Smooth muscle cell (in vitro differentiated cells): ENCODE results near the gene IRX4. TPM values are rescaled to one million over a fixed set of nuclear protein-coding genes. Genes with fewer than 3 reads are reported as not detected.

ENCODE experiments used
- DNase-seq: peaks from one replicate; lab custom pipeline; 2025; ENCODE audit not compliant: unreplicated experiment; lab: John Stamatoyannopoulos, UW
- H2AFZ ChIP-seq: fragments of 200-600 bp; sonication (generic); 2 replicates; pipeline ENCODE4 v1.6.0; 2016; ENCODE audit warnings: antibody characterized with exemption, low read depth, mild to moderate bottlenecking
- H3F3A ChIP-seq: fragments of 200-600 bp; sonication (generic); 2 replicates; pipeline ENCODE4 v1.6.0; 2017; ENCODE audit warnings: antibody characterized with exemption, low read depth
- H3K27ac ChIP-seq: fragments of 200-600 bp; sonication (generic); 2 replicates; pipeline ENCODE4 v1.5.1; 2016; ENCODE audit warnings: low read depth, mild to moderate bottlenecking
- H3K27me3 ChIP-seq: fragments of 200-600 bp; sonication (generic); 2 replicates; pipeline ENCODE4 v1.6.1; 2016; ENCODE audit warnings: low read depth, mild to moderate bottlenecking
- H3K36me3 ChIP-seq: fragments of 200-600 bp; sonication (generic); 2 replicates; pipeline ENCODE4 v1.5.1; 2016; ENCODE audit warnings: low read depth
- H3K4me1 ChIP-seq: fragments of 200-600 bp; sonication (generic); 2 replicates; pipeline ENCODE4 v1.5.1; 2016; ENCODE audit warnings: low read depth
- H3K4me2 ChIP-seq: fragments of 200-600 bp; sonication (generic); 2 replicates; pipeline ENCODE4 v1.6.0; 2016; ENCODE audit warnings: mild to moderate bottlenecking
- H3K4me3 ChIP-seq: fragments of 200-600 bp; sonication (generic); 2 replicates; pipeline ENCODE4 v1.5.1; 2016; ENCODE audit warnings: mild to moderate bottlenecking
- H3K79me2 ChIP-seq: fragments of 200-600 bp; sonication (generic); 2 replicates; pipeline ENCODE4 v1.6.0; 2016; ENCODE audit warnings: low read depth, mild to moderate bottlenecking
- H3K9ac ChIP-seq: fragments of 200-600 bp; sonication (generic); 2 replicates; pipeline ENCODE4 v1.6.0; 2016; ENCODE audit warnings: low read depth
- H3K9me3 ChIP-seq: fragments of 200-600 bp; sonication (generic); replicated peaks from 2 replicates; pipeline ENCODE4 v1.5.1; 2016; ENCODE audit warnings: low read depth
- H4K20me1 ChIP-seq: fragments of 200-600 bp; sonication (generic); 2 replicates; pipeline ENCODE4 v1.6.0; 2016; ENCODE audit warnings: low read depth
- CTCF ChIP-seq: fragments of 200-600 bp; sonication (generic); IDR thresholded peaks from 2 replicates; pipeline ENCODE4 v1.5.1; 2017; ENCODE audit warnings: borderline replicate concordance, mild to moderate bottlenecking, antibody characterized with exemption; ENCODE audit not compliant: insufficient read depth, poor library complexity, severe bottlenecking
- WGBS: methylation state at CpG from one replicate; pipeline ENCODE4 v1.1.7; 2016; ENCODE audit warnings: low lambda C conversion rate; 5-methylcytosine and 5-hydroxymethylcytosine counted together
- polyA plus RNA-seq: library from polyadenylated mRNA; unstranded; fragments of >200 nt; fragmentation: Nextera tagmentation; extraction: Ambion mirVana; gene quantifications from 2 replicates; pipeline ENCODE4 v1.2.1, GENCODE V29; 2016
- total RNA-seq: library from RNA; depleted of rRNA; stranded (reverse); fragments of >200 nt; gene quantifications from 2 replicates; pipeline ENCODE4 v1.2.3, GENCODE V29; 2014

IRX4 gene
- total and polyA plus RNA-seq, 2 experiments from 2014 or later: 0.18 to 0.40 TPM

GRCh38 chr5:1911773-1912235 is 29.1 kb upstream of the IRX4 start:
- H4K20me1 ChIP-seq: no peaks in the 10 kb centered on the region
- no peak overlapping the region for H3K4me2 ChIP-seq
- H3F3A ChIP-seq: no peaks in the 10 kb centered on the region
- no peaks in the 10 kb centered on the region for H3K4me1 ChIP-seq
- no peaks in the 10 kb centered on the region for H3K9me3 ChIP-seq
- peaks cover 4% of the 10 kb centered on the region for H3K27me3 ChIP-seq
- no peak for DNase-seq
- TF ChIP-seq CTCF: no peak
- H3K9ac ChIP-seq: no peak overlapping the region
- 96% methylated on average over 26 of the region's 26 CpGs for WGBS
- H3K79me2 ChIP-seq: no peaks in the 10 kb centered on the region
- H2AFZ ChIP-seq: no peak overlapping the region
- H3K36me3 ChIP-seq: no peaks in the 10 kb centered on the region
- H3K4me3 ChIP-seq: no peak overlapping the region
- H3K27ac ChIP-seq: no peak overlapping the region

- Histone ChIP-seq H2AFZ (no peak overlapping the region), H3K9ac (no peak overlapping the region), H3K4me1 (no peaks in the 10 kb centered on the region), H3K9me3 (no peaks in the 10 kb centered on the region), H3K4me3 (no peak overlapping the region), H3K27ac (no peak overlapping the region), H4K20me1 (no peaks in the 10 kb centered on the region), H3K4me2 (no peak overlapping the region), H3F3A (no peaks in the 10 kb centered on the region), H3K79me2 (no peaks in the 10 kb centered on the region), H3K27me3 (peaks cover 4% of the 10 kb centered on the region), H3K36me3 (no peaks in the 10 kb centered on the region)
- no peak for DNase-seq
- no peak for TF ChIP-seq CTCF
- 86% methylated on average over 15 of the region's 15 CpGs for WGBS
Observed at GRCh38 chr5:1910861-1911772, 28.4 kb upstream of the IRX4 start.

GRCh38 chr5:1910081-1910760 is 27.5 kb upstream of the IRX4 start:
- Histone ChIP-seq H3K27ac (no peak overlapping the region), H3K79me2 (no peaks in the 10 kb centered on the region), H3K27me3 (peaks cover 4% of the 10 kb centered on the region), H3F3A (no peaks in the 10 kb centered on the region), H3K4me2 (no peak overlapping the region), H3K9ac (no peak overlapping the region), H3K4me1 (no peaks in the 10 kb centered on the region), H3K9me3 (no peaks in the 10 kb centered on the region), H4K20me1 (no peaks in the 10 kb centered on the region), H3K4me3 (no peak overlapping the region), H3K36me3 (no peaks in the 10 kb centered on the region), H2AFZ (no peak overlapping the region)
- 94% methylated on average over 31 of the region's 31 CpGs for WGBS
- no peak for TF ChIP-seq CTCF
- DNase-seq: no peak
